HCEC 1CT (cell line): Measurements from ENCODE around the gene MVB12B.
A peak's percentile ranks its signal among the peaks of the same experiment; 100 is the strongest.
"Not testable (repeated sequence)": the region's sequence is repeated elsewhere in the genome, so short reads cannot be mapped to it uniquely, and the experiment has no call there.

ENCODE experiments used
- DNase-seq: peaks from one replicate; pipeline ENCODE4 v3.0.0-alpha.2; 2017

The MVB12B gene, protein sequence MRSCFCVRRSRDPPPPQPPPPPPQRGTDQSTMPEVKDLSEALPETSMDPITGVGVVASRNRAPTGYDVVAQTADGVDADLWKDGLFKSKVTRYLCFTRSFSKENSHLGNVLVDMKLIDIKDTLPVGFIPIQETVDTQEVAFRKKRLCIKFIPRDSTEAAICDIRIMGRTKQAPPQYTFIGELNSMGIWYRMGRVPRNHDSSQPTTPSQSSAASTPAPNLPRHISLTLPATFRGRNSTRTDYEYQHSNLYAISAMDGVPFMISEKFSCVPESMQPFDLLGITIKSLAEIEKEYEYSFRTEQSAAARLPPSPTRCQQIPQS

DNA sequence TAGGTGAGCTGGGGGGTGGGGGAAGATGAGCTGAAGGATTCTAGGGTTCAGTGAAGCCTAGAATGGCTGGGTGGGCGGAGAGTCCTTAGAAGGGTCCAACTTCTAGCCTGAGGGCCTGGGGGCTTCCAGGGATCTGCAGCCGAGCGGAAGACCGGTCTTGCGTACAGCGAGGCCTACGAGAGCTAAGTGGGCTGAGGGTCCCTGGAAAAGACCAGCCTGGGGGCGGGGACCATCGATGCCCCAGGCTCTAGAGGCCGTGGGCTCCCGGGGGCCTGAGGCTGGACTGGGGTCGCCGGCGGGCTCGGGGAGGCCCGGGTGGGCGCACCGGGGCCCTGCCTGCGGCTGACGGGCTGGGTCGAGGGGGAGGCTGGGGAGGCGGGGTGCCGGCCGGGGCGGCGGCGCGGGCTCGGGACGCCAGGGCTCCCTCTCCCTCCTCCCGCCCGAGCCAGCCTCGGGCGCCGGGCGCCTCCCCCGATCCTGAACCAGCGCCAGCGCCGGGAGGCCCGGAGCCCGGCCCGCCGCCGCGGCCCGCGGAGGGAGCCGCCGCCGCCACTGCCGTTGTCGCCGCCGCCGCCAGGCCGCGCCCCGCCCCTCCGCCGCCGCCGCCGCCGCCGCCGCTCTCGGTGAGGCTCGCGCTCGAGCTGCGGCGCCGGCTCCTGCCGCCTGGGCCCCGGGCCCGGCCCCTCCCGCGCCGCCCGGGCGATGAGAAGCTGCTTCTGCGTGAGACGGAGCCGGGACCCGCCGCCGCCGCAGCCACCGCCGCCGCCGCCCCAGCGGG lies at the start of gene MVB12B:
MVB12B (plus strand) TSS at position 602 of the 778 bp plus-strand sequence; CDS start at position 703, 101 bp downstream.
- DNase-seq: no peak

DNA sequence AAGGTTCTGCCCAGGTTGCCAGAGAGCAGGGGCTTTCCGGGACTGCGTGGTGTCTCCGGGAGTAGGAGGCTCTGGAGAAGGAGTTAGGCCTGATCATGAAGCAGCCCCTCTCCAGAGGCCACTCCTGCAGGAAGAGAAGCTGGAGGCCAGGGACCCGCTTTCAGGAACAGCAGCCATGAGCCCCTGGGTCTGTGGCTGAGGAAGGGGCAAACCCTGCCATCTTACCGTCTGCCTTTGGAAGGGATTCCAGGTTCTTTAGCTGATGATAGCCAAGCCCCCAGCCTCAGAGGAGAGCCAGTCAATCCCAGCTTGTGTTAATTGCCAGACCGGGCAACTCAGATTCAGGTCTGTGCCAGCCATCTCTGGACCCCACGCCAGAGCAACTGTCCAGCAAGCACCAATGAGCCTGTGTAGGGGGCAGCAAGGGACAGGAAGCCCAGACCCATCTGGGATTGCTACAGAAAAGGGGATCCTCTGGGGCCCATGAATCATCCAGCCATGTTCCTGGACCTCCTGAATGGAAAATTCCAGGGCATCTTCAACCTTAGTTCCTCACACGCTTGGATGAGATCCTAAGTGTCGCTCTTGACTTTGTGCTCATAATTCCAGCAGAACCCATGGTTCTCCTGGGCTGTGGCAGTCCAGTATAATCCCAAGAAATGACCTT lies 42.7 kb upstream of the MVB12B start:
- DNase-seq: no peak

DNA sequence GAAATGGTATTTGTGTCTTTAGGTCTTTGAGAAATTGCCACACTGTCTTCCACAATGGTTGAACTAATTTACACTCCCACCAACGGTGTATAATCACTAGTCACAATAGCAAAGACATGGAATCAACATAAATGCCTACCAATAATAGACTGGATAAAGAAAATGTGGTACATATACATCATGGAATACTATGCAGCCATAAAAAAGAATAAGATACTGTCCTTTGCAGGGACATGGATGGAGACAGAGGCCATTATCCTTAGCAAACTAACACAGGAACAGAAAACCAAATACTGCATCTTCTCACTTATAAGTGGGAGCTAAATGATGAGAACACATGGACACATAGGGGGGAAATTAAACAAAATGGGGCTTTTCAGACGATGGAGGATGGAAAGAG lies 41.0 kb upstream of the MVB12B start:
- not testable (repeated sequence) for DNase-seq

DNA sequence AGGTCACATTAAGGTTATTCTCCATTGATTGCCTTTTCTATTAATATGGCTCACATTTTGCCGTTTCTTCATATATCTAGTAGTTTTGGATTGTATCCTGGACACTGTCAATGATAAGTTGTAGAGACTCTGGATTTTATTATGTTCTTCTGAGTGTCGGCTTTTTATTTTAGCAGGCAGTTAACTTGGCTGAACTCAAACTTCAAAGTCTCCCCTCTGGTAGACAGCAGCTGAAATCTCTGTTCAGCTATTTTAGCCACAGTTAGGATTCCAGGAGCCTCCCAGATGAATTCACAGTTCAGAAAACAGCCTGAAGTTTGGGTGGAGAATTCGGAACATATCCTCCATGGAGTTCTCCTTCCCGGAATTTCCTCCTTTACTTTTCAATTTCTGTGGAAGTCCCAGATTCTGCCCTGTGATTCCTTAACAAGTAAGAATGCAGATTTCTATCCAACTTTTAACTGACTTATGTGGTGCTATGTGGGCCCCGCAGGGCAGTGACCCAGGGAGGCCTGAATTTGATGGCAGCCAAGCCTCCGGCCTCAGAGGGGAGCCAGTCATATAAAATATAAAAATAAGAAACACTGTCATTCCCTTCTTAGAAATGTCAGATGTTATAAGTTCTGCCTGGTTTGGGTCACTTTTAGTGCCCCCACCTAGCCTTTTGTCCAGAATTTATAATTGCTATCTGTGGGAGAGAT lies 39.3 kb upstream of the MVB12B start:
- DNase-seq: no peak

DNA sequence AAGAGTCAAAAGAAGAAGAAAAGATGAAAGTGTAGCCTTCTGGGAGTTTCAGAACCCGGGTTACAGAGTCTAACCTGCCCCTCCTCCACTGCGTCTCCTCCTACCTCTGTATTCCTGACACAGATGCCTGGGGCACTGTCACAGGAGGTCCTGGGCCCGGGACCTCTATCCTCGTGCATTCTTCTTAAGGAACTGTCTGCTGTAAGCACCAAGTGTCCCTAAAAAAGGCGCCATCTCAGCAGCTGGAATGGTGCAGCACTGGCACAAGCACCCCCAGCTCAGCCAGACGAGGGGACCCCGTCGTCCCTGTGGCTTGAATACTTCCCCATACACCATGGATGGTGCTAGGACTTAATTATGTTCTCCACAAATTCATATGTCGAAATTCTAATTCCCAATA lies 35.8 kb upstream of the MVB12B start:
- DNase-seq: no peak

DNA sequence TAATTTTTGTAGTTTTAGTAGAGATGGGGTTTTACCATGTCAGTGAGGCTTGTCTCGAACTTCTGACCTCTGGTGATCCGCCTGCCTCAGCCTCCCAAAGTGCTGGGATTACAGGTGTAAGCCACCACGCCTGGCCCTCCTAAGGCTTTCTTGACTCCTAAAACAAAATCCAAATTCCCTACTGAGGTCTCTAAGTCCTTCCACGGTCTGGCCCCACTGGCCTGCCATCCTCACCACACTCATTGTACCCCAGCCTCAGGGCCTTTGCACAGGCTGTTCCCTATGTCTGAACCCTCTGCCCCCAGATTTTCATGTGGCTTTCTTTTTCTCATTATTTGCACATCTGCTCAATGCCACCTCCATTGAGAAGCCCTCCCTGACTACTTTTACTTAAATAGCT lies 34.7 kb upstream of the MVB12B start:
- DNase-seq: no peak

DNA sequence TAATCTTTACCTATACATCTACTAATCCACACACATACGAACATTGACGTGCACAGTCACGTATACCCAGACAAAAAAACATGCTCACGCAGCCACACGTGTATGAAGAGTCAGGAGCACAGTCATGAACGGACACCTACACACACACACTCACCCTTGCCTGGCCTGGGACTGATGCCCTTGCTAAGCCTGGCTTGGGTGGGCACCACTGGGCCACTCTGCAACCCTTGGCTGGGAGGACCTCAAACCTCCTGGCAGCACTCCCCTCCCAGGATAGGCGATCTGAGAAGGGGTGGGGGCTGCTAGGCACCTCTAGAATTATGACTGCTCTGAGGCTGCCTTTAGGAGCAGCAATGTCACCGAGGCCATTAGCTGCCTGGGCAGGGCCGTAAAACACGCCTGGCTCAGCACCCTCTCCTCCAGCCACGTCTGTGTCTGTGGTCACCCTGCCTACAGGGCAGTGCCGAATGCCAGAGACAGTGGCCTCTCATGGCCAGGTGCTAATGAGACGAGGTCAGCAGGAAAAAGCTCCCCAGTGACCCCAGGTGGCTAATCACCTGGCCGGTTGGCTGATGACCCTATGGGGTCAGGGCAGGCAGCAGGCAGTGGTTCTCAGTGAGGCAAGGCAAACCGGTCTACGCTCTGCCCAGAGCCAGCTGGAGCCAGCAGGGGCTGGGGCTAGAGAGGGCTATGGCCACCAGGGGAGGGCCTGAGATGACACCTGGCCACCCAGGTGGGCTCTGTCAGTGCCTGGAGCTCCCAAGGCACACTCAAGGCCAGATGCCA lies 33.7 kb upstream of the MVB12B start:
- DNase-seq: no peak

DNA sequence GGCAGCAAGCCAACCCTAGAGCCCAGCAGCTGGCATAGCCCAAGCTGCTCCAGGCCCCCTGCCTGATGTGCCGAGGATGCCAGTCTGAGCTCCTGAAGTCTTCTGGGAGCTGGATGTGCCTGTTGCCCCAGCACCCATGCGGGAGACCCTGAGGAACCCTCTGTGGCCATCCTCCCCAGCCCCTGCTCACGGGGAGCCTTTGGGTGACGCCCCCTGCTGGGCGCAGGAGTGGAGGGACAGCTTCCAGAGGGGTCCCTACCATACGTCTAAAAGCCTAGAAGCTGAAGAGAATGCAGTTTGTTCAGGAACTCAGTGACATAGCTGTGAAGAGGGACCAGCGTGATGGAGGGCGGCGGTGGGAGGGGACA lies 33.1 kb upstream of the MVB12B start:
- no peak for DNase-seq

DNA sequence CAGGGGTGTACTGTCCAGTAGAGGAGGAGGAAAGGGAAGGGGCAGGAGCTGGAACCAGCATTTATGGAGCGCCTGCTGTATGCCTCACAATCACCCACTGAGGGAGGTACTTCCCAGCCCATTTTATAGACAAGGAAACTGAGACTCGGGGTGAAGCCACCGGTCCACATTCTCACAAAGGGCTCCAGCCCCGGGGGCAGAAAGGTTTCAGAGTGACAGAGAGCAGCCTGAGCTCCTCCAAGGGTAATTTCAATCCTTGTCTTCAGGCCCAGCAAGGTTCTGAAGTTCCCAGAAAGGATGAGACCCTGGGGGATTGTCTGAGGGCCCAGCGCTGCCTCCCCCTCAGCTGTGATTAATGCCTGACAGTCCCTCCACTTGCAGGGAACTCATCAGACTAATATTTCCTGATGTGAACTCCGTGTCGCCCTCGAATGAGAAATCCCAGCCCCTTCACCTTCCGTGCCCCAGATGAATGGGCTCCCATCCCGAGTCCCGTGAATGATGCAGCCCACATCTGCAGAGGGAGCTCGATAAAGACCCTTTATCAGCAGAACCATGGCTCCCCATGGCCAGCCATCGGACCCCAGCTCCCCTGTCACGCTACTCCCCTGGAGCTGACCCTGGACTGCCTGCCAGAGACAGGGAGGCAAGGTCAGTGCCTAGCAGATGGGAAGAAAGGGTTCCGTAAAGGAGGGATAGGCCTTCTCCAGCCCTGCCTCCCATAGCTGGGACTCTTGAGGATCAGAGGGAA lies 32.1 kb upstream of the MVB12B start:
- DNase-seq: no peak

DNA sequence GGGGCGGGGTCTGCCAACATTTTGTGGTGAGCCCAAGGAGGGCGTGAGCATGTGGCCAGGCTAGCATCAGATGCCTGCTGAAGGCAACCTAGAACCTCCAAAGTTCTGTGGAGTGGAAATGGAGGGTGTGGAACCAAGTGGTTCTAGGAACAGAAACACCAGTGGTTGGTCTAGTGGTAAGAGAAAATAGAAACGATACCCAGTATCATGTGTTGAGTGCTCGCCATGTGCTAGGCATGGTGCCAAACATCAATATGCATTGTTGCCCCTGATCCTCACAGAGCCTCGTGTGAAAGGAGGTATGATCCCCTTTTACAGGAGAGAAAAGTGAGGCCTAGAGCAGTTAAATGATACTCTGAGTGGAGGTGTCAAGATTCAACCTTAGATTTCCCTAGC lies 31.5 kb upstream of the MVB12B start:
- no peak for DNase-seq

DNA sequence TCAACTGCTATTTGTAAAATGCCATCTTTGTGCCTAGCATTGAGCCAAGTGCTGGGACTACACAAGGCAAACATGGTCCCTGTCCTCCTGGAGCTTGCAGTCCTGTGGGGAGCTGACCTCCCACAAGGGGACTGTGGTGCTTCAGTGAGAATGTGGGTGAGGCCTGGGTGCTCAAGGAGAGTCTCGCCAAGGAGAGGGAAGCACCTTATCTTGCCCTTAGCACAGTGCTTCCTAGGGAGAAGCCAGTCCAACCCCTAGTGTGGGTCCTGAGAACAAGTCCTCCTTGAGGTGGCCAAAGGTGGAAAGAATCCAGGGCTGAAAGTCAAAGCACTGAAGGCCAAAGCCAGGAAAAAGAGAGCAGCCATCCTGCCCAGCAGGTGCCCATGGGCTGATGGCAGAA lies 31.1 kb upstream of the MVB12B start:
- no peak for DNase-seq

DNA sequence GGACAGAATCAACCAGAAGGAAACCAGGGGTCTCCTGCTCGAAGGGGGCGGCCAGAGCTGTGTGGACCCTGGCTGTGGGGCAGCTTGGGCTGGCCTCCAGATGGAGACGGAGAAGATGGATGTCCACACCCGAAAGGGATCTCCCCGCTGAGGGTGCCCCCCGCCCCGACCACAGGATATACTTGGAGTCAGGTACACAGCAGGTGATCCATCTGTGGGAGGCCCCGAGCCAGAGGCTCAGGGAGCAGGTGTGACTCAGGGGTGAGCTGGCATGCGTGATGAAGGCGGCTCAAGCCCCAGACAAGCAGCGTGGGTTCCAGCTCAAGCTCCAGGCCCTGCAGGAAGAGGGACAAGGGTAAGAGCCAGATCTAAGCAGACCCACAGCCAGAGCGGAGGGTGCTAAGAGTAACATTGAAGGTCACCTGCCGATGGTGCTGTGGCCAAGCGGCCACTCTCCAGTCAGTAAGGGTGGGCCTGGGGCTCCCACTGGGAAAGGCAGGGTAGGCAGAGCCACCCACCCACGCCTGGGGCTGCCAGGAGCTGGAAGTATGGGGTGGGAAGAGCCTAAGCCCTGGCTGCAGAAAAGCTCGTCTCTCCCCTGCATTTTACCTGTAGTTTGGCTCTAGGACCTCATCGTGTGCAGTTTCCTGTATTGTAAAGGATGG lies 30.6 kb upstream of the MVB12B start:
- DNase-seq: no peak

DNA sequence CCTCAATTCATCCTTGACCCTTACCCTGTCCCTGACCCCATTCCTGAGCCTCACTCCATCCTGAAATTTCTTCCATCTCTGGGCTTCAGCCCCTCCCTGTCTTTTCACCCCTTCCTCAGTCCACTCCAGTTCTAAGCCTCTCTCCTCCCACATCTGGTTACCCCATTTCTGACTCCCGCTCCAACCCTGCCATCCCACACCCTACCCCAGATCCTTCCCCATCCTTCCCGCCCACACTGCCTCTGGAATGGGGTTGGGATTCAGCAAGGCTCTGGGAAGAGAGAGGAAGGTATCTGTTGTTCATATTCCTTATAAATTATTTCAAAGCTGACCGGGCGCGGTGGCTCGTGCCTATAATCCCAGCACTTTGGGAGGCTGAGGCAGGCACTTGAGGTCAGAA lies 29.9 kb upstream of the MVB12B start:
- no peak for DNase-seq

DNA sequence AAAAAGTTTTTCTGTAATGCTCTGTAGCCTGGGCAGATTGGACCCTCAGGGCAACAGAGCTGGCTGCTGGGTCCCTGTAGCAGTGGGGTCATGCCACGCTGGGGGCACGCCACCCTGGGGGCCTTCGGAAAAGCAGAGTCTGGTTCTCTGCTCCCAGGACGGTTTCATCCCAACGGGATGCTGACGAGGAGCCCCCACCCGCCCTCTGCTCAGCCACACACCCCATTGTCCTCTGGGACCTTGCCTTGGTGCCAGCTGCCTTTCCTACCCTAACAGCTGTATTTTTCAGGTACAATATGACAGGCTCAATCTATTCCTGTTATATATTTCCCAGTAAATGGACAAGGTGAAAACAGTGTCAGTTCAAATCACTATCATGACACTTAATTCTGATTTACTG lies 29.0 kb upstream of the MVB12B start:
- DNase-seq: no peak

DNA sequence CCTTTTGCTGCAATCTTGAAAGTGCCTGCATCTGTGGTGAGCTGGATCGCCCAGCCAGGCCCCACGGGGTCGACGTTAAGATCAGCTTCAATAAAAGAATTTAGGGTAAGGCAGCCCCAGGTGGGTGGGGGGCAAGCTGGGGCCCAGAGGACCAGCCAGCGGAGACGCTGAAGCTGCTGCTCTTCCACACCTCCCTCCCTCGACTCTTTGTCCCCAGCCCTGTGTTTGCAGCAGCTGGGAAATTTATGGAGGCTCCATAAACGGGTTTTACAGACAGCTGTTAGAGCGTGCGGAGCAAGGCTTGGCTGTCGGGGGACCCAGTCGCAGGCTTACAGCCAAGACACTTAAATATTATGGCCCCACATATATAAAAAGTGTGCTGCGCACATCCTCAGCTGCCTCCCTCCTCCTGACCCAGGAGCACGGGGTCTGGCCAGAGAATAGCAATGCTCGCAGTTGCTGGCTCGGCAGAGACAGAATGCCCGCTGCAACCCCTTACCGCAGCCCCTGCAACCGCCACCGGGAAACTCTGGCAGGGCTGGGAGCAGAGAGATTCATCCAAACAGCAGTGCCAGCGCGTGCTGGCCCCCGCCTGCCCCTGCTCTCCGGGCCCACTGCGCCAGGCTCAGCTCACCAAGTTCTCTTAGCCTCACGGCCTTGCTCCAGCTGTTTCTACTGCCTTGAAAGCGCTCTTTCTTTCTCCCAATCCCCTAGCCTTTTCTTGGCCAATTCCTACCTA lies 28.4 kb upstream of the MVB12B start:
- DNase-seq: no peak

DNA sequence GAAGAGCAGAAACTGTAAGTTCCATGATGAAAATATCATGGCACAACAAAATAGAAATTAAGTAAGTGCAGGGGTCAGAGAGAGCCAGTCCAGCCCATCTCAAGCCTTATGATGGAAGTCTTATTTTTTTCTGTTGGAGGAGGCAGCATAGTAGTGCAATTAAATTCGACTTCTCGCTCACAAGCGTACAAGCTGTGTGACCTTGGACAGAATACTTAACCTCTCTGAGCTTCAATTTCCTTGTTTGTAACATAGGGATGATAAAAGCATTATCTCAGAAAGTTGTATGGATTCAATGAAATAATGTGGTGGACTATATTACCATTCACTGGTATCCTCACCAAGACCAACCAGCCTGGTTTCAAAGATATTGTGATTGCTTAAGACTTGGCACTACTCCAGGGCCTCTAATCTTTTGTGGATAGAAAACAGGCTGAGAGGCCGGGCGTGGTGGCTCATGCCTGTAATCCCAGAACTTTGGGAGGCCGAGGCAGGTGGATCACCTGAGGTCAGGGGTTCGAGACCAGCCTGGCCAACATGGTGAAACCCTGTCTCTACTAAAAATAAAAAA lies 26.8 kb upstream of the MVB12B start:
- no peak for DNase-seq

DNA sequence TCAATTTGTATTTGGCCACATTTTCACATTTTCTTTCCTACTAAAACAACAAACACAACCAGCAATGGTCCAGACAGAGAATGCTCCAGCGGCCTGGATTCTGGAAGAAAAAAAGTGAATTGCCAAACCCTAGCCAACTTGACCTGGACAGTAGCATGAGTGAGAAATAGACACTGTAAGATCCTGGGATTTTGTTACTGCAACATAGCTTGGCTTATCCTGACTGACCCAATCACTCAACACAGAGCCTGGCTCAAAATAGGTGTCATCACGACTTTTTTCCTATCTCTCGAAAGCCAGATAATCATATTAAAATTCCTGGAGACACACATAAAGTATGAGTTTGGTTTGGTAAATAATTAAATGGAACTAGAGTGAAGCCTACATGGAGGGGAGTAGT lies 25.4 kb upstream of the MVB12B start:
- DNase-seq: no peak

DNA sequence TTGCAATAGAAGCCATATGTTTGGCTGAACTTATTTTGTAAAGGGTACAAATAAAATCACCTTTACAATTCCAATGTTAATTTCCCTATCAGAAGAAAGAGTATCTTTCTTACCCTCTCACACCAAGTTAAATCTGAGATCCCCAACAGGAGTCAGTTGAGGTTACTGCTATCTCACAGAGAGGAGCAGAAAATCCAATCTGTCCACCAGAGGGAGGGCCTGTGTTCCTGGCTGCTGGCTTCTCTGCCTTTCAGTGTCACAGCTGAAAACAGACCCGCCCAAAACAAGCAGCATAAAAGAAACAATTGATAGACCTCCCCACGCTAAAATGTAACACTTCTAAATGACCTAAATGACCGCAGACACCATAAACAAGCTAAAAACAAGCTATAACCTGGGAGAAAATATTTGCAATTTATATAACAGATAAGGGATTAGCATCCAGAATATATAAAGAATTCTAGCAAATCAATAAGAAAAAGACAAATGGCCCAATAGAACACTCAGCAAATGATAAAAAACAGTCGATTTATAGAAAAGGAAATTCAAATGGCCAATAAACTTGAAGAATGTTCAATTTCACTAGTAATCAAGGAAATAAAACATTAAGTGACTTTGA lies 24.5 kb upstream of the MVB12B start:
- DNase-seq: peak; percentile 43

DNA sequence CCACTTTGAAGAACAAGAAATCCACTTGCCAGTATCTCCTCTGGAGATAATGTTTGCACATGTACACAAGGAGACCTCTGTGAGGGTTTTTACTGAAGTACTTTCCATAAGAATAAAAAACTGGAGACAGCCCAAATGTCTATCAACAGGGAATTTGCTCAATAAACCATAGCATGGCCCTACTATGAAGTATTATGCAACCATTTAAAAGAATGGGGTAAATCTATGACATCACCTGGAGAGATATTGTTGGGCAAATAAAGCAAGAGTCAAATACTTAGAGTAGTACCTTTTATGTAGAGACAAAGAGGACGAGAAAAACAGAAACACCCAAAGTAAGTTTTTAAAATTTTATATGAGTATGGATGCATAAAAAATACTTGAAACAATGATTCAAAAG lies 23.9 kb upstream of the MVB12B start:
- no peak for DNase-seq

DNA sequence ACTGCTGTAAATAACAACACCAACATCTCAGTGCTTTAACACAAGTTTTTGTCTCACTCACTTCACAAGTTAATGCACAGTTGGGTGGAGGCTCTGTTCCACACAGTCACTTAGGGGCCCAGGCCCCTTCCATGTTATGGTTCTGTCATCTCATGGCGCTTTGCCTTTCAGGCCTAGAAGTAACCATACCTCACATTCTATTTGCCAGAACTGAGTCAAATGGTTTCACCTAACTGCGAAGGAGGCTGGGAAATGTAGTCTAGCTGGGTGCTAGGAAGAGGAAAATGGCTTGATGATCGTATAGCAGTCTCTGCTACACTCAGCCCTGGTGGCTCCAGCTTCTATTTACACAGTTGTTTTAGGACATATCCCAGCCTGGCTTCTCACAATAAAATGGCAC lies 23.1 kb upstream of the MVB12B start:
- no peak for DNase-seq
